ENCODE results near the gene CALN1. TPM values are rescaled to one million over a fixed set of nuclear protein-coding genes. Genes with fewer than 3 reads are reported as not detected.

The CALN1 gene
- total RNA-seq, 1 donor from 2014 or later, result not detected

- H3K27ac ChIP-seq, result no peak overlapping the region
- no peaks in the 10 kb centered on the region for H3K36me3 ChIP-seq
- H3K27me3 ChIP-seq, result no peaks in the 10 kb centered on the region
- no peaks in the 10 kb centered on the region for H3K9me3 ChIP-seq
- H3K4me3 ChIP-seq, result no peak overlapping the region
- DNase-seq (no peak), ATAC-seq (no peak)
- no peak for TF ChIP-seq CTCF (IDR thresholded peaks at IDR 0.05)
- H3K4me1 ChIP-seq, result no peaks in the 10 kb centered on the region
- intact Hi-C loops (cut with DNase I), result no loop called here
These were observed 354.9 kb downstream of the CALN1 start for GRCh38 chr7:72057231-72057630.

GRCh38 chr7:72055426-72055825, 356.7 kb downstream of the CALN1 start:
- no peak for TF ChIP-seq CTCF (IDR thresholded peaks at IDR 0.05)
- Histone ChIP-seq H3K4me3 (no peak overlapping the region), H3K9me3 (no peaks in the 10 kb centered on the region), H3K4me1 (no peaks in the 10 kb centered on the region), H3K36me3 (no peaks in the 10 kb centered on the region), H3K27me3 (no peaks in the 10 kb centered on the region), H3K27ac (no peak overlapping the region)
- ATAC-seq (no peak), DNase-seq (no peak)
- intact Hi-C loops (cut with DNase I), result no loop called here

- intact Hi-C loops (cut with DNase I), result no loop called here
- H3K36me3 ChIP-seq, result no peaks in the 10 kb centered on the region
- no peak for DNase-seq
These were observed 358.8 kb downstream of the CALN1 start for GRCh38 chr7:72053292-72053691.

GRCh38 chr7:72048420-72048819, 363.7 kb downstream of the CALN1 start:
- Histone ChIP-seq H3K27ac (no peak overlapping the region), H3K27me3 (no peaks in the 10 kb centered on the region), H3K36me3 (no peaks in the 10 kb centered on the region), H3K4me3 (no peak overlapping the region), H3K4me1 (no peaks in the 10 kb centered on the region), H3K9me3 (no peaks in the 10 kb centered on the region)
- intact Hi-C loops (cut with DNase I), result no loop called here
- no peak for ATAC-seq
- DNase-seq, result no peak
- TF ChIP-seq CTCF (IDR thresholded peaks at IDR 0.05), result no peak

More at GRCh38 chr7:72053292-72053691, 358.8 kb downstream of the CALN1 start:
- ATAC-seq, result peak; percentile 70
- no peaks in the 10 kb centered on the region for H3K9me3 ChIP-seq
- no peaks in the 10 kb centered on the region for H3K27me3 ChIP-seq
- H3K4me1 ChIP-seq, result no peaks in the 10 kb centered on the region
- no peak overlapping the region for H3K4me3 ChIP-seq
- no peak for TF ChIP-seq CTCF (IDR thresholded peaks at IDR 0.05)
- no peak overlapping the region for H3K27ac ChIP-seq

GRCh38 chr7:72042855-72043254, 369.3 kb downstream of the CALN1 start:
- H3K27ac ChIP-seq, result no peak overlapping the region
- ATAC-seq, result no peak
- H3K4me1 ChIP-seq, result no peaks in the 10 kb centered on the region
- H3K36me3 ChIP-seq, result no peaks in the 10 kb centered on the region
- H3K27me3 ChIP-seq, result no peaks in the 10 kb centered on the region
- no peaks in the 10 kb centered on the region for H3K9me3 ChIP-seq
- H3K4me3 ChIP-seq, result no peak overlapping the region
- DNase-seq, result no peak
- intact Hi-C loops (cut with DNase I), result no loop called here
- TF ChIP-seq CTCF (IDR thresholded peaks at IDR 0.05), result no peak

GRCh38 chr7:72040641-72041040, 371.5 kb downstream of the CALN1 start:
- intact Hi-C loops (cut with DNase I), result no loop called here
- TF ChIP-seq CTCF (IDR thresholded peaks at IDR 0.05), result no peak
- Histone ChIP-seq H3K9me3 (no peaks in the 10 kb centered on the region), H3K4me3 (no peak overlapping the region), H3K36me3 (no peaks in the 10 kb centered on the region), H3K27ac (no peak overlapping the region), H3K27me3 (no peaks in the 10 kb centered on the region), H3K4me1 (no peaks in the 10 kb centered on the region)
- DNase-seq (no peak), ATAC-seq (no peak)
